Prostate gland (tissue), 2 donors: ENCODE measurements around the gene KDM8.

Experiments used
- CTCF ChIP-seq, 4 experiments: fragments of 200-600 bp in 2 of 4; fragments of 450-650 bp in 2 of 4; sonication (generic) in 2 of 4; IDR thresholded peaks; 1 replicate in 3 of 4; 2 replicates in 1 of 4; pipeline ENCODE4 v1.5.1; 2016 to 2019; ENCODE audit warnings: antibody characterized with exemption in 4 of 4, mild to moderate bottlenecking in 2 of 4, moderate library complexity in 2 of 4
- POLR2A ChIP-seq: fragments of 450-650 bp; IDR thresholded peaks from one replicate; pipeline ENCODE4 v1.6.1; 2016; ENCODE audit warnings: antibody characterized with exemption, mild to moderate bottlenecking
- POLR2AphosphoS5 ChIP-seq: sonication (generic); formaldehyde crosslinking; IDR thresholded peaks from one replicate; pipeline ENCODE4 v1.6.1; 2017; ENCODE audit warnings: antibody characterized with exemption

GRCh38 chr16:27235938-27236245, 32.6 kb downstream of the KDM8 start:
- TF ChIP-seq CTCF (IDR thresholded peaks at IDR 0.05) (no peak), POLR2A (no peak), POLR2AphosphoS5 (no peak)
